Body of pancreas (tissue), 4 donors: ENCODE results near the gene IREB2.

Experiments
- POLR2A ChIP-seq, 3 donors: fragments of 450-650 bp; IDR thresholded peaks; one replicate each; pipeline ENCODE4 v1.6.1; 2016; ENCODE audit warnings: antibody characterized with exemption in 3 of 3, mild to moderate bottlenecking in 2 of 3
- TF ChIP-seq, protein P1 (sequence below), 7 experiments: fragments of 450-650 bp in 4 of 7; fragments of 200-600 bp in 3 of 7; sonication (generic) in 3 of 7; IDR thresholded peaks; one replicate each; pipeline ENCODE4 v1.5.1; 2016 to 2019; ENCODE audit warnings: antibody characterized with exemption in 7 of 7

DNA sequence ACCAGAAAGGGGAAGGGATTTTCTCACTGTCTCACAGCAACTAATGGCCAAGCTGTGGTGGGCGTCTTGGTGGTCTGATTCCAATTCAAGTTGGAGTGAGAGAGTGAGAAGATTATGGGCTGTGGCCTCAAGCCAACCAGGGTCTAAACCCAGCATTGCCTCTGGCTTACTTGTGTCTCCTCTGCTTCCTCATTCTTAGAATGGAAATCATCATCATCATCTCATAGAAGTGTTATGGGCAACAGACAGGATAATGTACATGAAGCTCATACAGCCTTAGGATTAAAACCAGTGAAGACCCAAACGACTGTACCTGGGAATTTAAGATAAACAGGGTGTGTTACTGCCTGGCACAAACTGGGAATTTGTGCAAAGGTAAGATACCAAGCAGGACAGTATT, 29.1 kb upstream of the IREB2 start:
- TF ChIP-seq, protein P1, sequence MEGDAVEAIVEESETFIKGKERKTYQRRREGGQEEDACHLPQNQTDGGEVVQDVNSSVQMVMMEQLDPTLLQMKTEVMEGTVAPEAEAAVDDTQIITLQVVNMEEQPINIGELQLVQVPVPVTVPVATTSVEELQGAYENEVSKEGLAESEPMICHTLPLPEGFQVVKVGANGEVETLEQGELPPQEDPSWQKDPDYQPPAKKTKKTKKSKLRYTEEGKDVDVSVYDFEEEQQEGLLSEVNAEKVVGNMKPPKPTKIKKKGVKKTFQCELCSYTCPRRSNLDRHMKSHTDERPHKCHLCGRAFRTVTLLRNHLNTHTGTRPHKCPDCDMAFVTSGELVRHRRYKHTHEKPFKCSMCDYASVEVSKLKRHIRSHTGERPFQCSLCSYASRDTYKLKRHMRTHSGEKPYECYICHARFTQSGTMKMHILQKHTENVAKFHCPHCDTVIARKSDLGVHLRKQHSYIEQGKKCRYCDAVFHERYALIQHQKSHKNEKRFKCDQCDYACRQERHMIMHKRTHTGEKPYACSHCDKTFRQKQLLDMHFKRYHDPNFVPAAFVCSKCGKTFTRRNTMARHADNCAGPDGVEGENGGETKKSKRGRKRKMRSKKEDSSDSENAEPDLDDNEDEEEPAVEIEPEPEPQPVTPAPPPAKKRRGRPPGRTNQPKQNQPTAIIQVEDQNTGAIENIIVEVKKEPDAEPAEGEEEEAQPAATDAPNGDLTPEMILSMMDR (IDR thresholded peaks at IDR 0.05): no peak
- TF ChIP-seq POLR2A (IDR thresholded peaks at IDR 0.05): no peak
